B cell (primary cell): Measurements from ENCODE around the gene IRF2BP1. TPM values are rescaled to one million over a fixed set of nuclear protein-coding genes. Genes with fewer than 3 reads are reported as not detected.

Experiments
- ATAC-seq: fragments of 200-7000 bp; cut with Tn5 transposase; one replicate; pipeline ENCODE4 v1.10.0; 2021; ENCODE audit warnings: low read depth, mild to moderate bottlenecking, moderate number of reproducible peaks, moderate library complexity
- CTCF ChIA-PET: fragments of 350-600 bp; sonication (Branson Sonifier 250); formaldehyde crosslinking; loops from one replicate; lab custom pipeline; 2021; ENCODE audit warnings: antibody characterized with exemption, inconsistent platforms; lab: Charles Lee
- POLR2A ChIA-PET: fragments of 350-600 bp; sonication (Branson Sonifier 250); formaldehyde crosslinking; loops from one replicate; lab custom pipeline; 2021; ENCODE audit warnings: antibody characterized with exemption; lab: Charles Lee
- DNase-seq: peaks from one replicate; pipeline ENCODE4 v3.0.0; 2013
- H2AFZ ChIP-seq: 2 replicates; pipeline ENCODE4 v1.6.1; 2012; ENCODE audit warnings: mild to moderate bottlenecking, low read depth, low read length; ENCODE audit not compliant: insufficient read depth, poor library complexity, severe bottlenecking
- H3K27ac ChIP-seq, 2 donors: 1 replicate in 1 of 2; 2 replicates in 1 of 2; pipeline ENCODE4 v1.5.1; 2012 to 2013; ENCODE audit warnings: low read length in 2 of 2, mild to moderate bottlenecking in 2 of 2, moderate library complexity in 1 of 2
- H3K27me3 ChIP-seq, 4 experiments: fragments of 200-600 bp in 1 of 4; sonication (generic) in 1 of 4; replicated peaks in 1 of 4; 1 replicate in 2 of 4; 2 replicates in 2 of 4; pipeline versions ENCODE4 v1.6.1 to v1.7.0; 2013 to 2016; ENCODE audit warnings: low read length in 3 of 4, mild to moderate bottlenecking in 2 of 4, mixed read lengths in 1 of 4, moderate library complexity in 1 of 4; ENCODE audit not compliant: insufficient read depth in 4 of 4, control insufficient read depth in 3 of 4; ENCODE audit errors: control extremely low read depth in 1 of 4
- H3K36me3 ChIP-seq, 2 experiments: replicated peaks in 1 of 2; 1 replicate in 1 of 2; 2 replicates in 1 of 2; pipeline versions ENCODE4 v1.6.1 to v1.7.1; 2013; ENCODE audit warnings: low read length in 1 of 2; ENCODE audit not compliant: insufficient read depth in 2 of 2, control insufficient read depth in 1 of 2; ENCODE audit errors: control extremely low read depth in 1 of 2, extremely low read depth in 1 of 2
- H3K4me1 ChIP-seq, 2 donors: fragments of 200-600 bp in 1 of 2; sonication (generic) in 1 of 2; 1 replicate in 1 of 2; 2 replicates in 1 of 2; pipeline versions ENCODE4 v1.5.1 to v1.6.1; 2013 to 2017; ENCODE audit warnings: low read length in 2 of 2; ENCODE audit not compliant: control insufficient read depth in 2 of 2, insufficient read depth in 2 of 2
- H3K4me2 ChIP-seq: replicated peaks from 2 replicates; pipeline ENCODE3; 2012; ENCODE audit warnings: mild to moderate bottlenecking, low read depth, low read length; ENCODE audit not compliant: poor library complexity, severe bottlenecking
- H3K4me3 ChIP-seq, 5 experiments: fragments of 200-600 bp in 1 of 5; sonication (generic) in 1 of 5; 1 replicate in 3 of 5; 2 replicates in 2 of 5; pipeline versions ENCODE4 v1.5.1 to v1.7.0; 2011 to 2016; ENCODE audit warnings: low read length in 4 of 5, mild to moderate bottlenecking in 4 of 5, low read depth in 2 of 5, control low read depth in 1 of 5, moderate library complexity in 1 of 5; ENCODE audit not compliant: insufficient read depth in 1 of 5; ENCODE audit errors: control extremely low read depth in 1 of 5, extremely low read depth in 1 of 5
- H3K79me2 ChIP-seq: fragments of 200-600 bp; sonication (generic); one replicate; pipeline ENCODE4 v1.6.0; 2016; ENCODE audit warnings: low read length; ENCODE audit not compliant: control insufficient read depth, insufficient read depth
- H3K9ac ChIP-seq: fragments of 200-600 bp; sonication (generic); 2 replicates; pipeline ENCODE4 v1.6.1; 2017; ENCODE audit warnings: mild to moderate bottlenecking, low read length, moderate library complexity
- H3K9me3 ChIP-seq, 3 donors: one replicate each; pipeline versions ENCODE4 v1.6.1 to v1.7.1; 2013; ENCODE audit warnings: low read length in 2 of 3; ENCODE audit not compliant: control insufficient read depth in 2 of 3, insufficient read depth in 1 of 3; ENCODE audit errors: control extremely low read depth in 1 of 3
- H4K20me1 ChIP-seq: 2 replicates; pipeline ENCODE4 v1.6.0; 2012; ENCODE audit warnings: mild to moderate bottlenecking, low read length; ENCODE audit not compliant: insufficient read depth, control insufficient read depth, poor library complexity, severe bottlenecking
- H3K27ac Mint-ChIP-seq: one replicate; pipeline ENCODE4 v1.8.0; 2021; ENCODE audit warnings: mixed read lengths
- H3K27me3 Mint-ChIP-seq: one replicate; pipeline ENCODE4 v1.8.0; 2021; ENCODE audit warnings: mixed read lengths
- H3K4me1 Mint-ChIP-seq: one replicate; pipeline ENCODE4 v1.8.0; 2021; ENCODE audit warnings: mixed read lengths
- H3K4me3 Mint-ChIP-seq: one replicate; pipeline ENCODE4 v1.8.0; 2021; ENCODE audit warnings: mixed read lengths
- H3K9me3 Mint-ChIP-seq: one replicate; pipeline ENCODE4 v1.8.0; 2022; ENCODE audit warnings: mixed read lengths; ENCODE audit not compliant: insufficient read depth
- CTCF ChIP-seq: fragments of 200-600 bp; IDR thresholded peaks from one replicate; pipeline ENCODE4 v1.8.0; 2022; ENCODE audit warnings: antibody characterized with exemption, mild to moderate bottlenecking
- EZH2 ChIP-seq: IDR thresholded peaks from 2 replicates; pipeline ENCODE4 v1.6.1; 2012; ENCODE audit warnings: borderline replicate concordance, low read depth, mild to moderate bottlenecking, moderate library complexity, low read length; ENCODE audit not compliant: insufficient read depth, poor library complexity, severe bottlenecking
- whole genome bisulfite sequencing: methylation state at CpG from one replicate; pipeline ENCODE4 v1.1.5; 2013; ENCODE audit warnings: missing lambda C conversion rate; ENCODE audit not compliant: insufficient coverage; 5-methylcytosine and 5-hydroxymethylcytosine counted together
- intact Hi-C: fragments of 100-400 bp; cut with micrococcal nuclease; formaldehyde crosslinking; loops from one replicate; pipeline ENCODE4 v1.10.0; 2022
- polyA plus RNA-seq: library from polyadenylated mRNA; depleted of rRNA; stranded (reverse); fragments of >200 nt; gene quantifications from 2 replicates; pipeline ENCODE4 v1.2.3, GENCODE V29; 2012
- total RNA-seq, 2 donors: library from RNA; stranded (reverse); fragments of 120-200 nt in 1 of 2; gene quantifications; 1 replicate in 1 of 2; 2 replicates in 1 of 2; pipeline versions ENCODE4 v1.2.3 to v1.2.4, GENCODE V29; 2013 to 2022

Gene IRF2BP1
- total and polyA plus RNA-seq, 2 donors (not counting 1 experiment from before 2014, with no cell fraction given) = 14.9 to 33.9 TPM

GRCh38 chr19:45882652-45883585 is 3.0 kb downstream of the IRF2BP1 start:
- Mint-ChIP-seq H3K9me3 (no peaks in the 10 kb centered on the region), H3K4me1 (peaks cover 29% of the 10 kb centered on the region), H3K27me3 (peaks cover 14% of the 10 kb centered on the region), H3K27ac (peak overlapping the region; percentile 62), H3K4me3 (peak overlapping the region; percentile 82)
- H3K4me2 ChIP-seq = peak overlapping the region; percentile 71
- ATAC-seq (peak; percentile 37), DNase-seq (peak; percentile 89)
- ChIA-PET CTCF (interaction anchor here (1.0 to 2.9 kb wide), 7 partner anchors 12 to 114 kb away, joined by 3 to 11 read pairs (median 6); partner anchors contain the start of genes FOXA3 and SIX5), POLR2A (interaction anchor here (1.0 kb wide), 1 partner anchor 19 kb away, joined by 3 read pairs; the partner anchor contains the start of gene FOXA3)
- H3K9ac ChIP-seq = peak overlapping the region; percentile 33
- no peak overlapping the region for H2AFZ ChIP-seq
- peak overlapping the region in 4 of 5 experiments; percentile 8 to 50 (median 16) for H3K4me3 ChIP-seq
- WGBS = 24% methylated on average over 31 of the region's 47 CpGs
- H3K4me1 ChIP-seq = peaks cover 24 to 39% of the 10 kb centered on the region in 2 donors
- intact Hi-C loops = loop anchor here (1.0 kb wide), 1 partner anchor 66 kb away; no protein-coding TSS in a partner anchor
- peaks cover 0 to 10% (median 3%) of the 10 kb centered on the region in 4 experiments for H3K27me3 ChIP-seq
- H3K79me2 ChIP-seq = peaks cover 29% of the 10 kb centered on the region
- TF ChIP-seq EZH2 (no peak), CTCF (peak; percentile 99)
- H3K36me3 ChIP-seq = peaks cover 0 to 4% of the 10 kb centered on the region in 2 experiments
- peaks cover 0 to 2% (median 0%) of the 10 kb centered on the region in 3 donors for H3K9me3 ChIP-seq
- no peak overlapping the region for H3K27ac ChIP-seq
- peaks cover 39% of the 10 kb centered on the region for H4K20me1 ChIP-seq
